Heart right ventricle (tissue), 16 donors: ENCODE measurements around the gene KCNH4. TPM values are rescaled to one million over a fixed set of nuclear protein-coding genes. Genes with fewer than 3 reads are reported as not detected.
"Not testable (repeated sequence)": the region's sequence is repeated elsewhere in the genome, so short reads cannot be mapped to it uniquely, and the experiment has no call there.

Experiments used
- ATAC-seq, 8 donors: fragments of 200-7000 bp; cut with Tn5 transposase; one replicate each; pipeline ENCODE4 v1.9.1; 2020; ENCODE audit warnings: mild to moderate bottlenecking in 8 of 8, moderate library complexity in 8 of 8, moderate number of reproducible peaks in 1 of 8
- DNase-seq, 2 donors: peaks; one replicate each; pipeline ENCODE4 v3.0.0-alpha.2; 2020
- H3K27ac ChIP-seq, 10 donors: fragments of 200-600 bp; sonication (generic) in 2 of 10; one replicate each; pipeline versions ENCODE4 v1.5.0 to v1.8.0; 2020 to 2022; ENCODE audit warnings: mild to moderate bottlenecking in 3 of 10
- H3K27me3 ChIP-seq, 7 donors: fragments of 200-600 bp; one replicate each; pipeline ENCODE4 v1.8.0; 2021 to 2022; ENCODE audit warnings: mild to moderate bottlenecking in 2 of 7
- H3K36me3 ChIP-seq, 9 donors: fragments of 200-600 bp; sonication (generic) in 1 of 9; one replicate each; pipeline versions ENCODE4 v1.5.0 to v1.8.0; 2020 to 2022; ENCODE audit warnings: mild to moderate bottlenecking in 2 of 9
- H3K4me1 ChIP-seq, 9 donors: fragments of 200-600 bp; sonication (generic) in 1 of 9; one replicate each; pipeline versions ENCODE4 v1.5.0 to v1.8.0; 2020 to 2022; ENCODE audit warnings: mild to moderate bottlenecking in 4 of 9
- H3K4me3 ChIP-seq, 10 donors: fragments of 200-600 bp; sonication (generic) in 2 of 10; one replicate each; pipeline versions ENCODE4 v1.5.0 to v1.8.0; 2020 to 2022; ENCODE audit warnings: mild to moderate bottlenecking in 7 of 10, moderate library complexity in 2 of 10
- H3K9me3 ChIP-seq, 11 donors: fragments of 200-600 bp in 10 of 11; sonication (generic) in 2 of 11; one replicate each; pipeline versions ENCODE4 v1.5.0 to v1.8.0; 2013 to 2022; ENCODE audit warnings: mild to moderate bottlenecking in 2 of 11, control low read depth in 1 of 11, moderate library complexity in 1 of 11
- CTCF ChIP-seq, 9 donors: fragments of 200-600 bp; sonication (generic) in 2 of 9; IDR thresholded peaks; one replicate each; pipeline versions ENCODE4 v1.5.0 to v1.8.0; 2021 to 2022; ENCODE audit warnings: antibody characterized with exemption in 9 of 9, mild to moderate bottlenecking in 5 of 9, moderate library complexity in 1 of 9
- WGBS, 2 donors: extraction: QIAGEN DNeasy Blood & Tissue Kit; methylation state at CpG; one replicate each; pipeline ENCODE4 v1.1.7; 2013; ENCODE audit warnings: inconsistent platforms in 1 of 2; 5-methylcytosine and 5-hydroxymethylcytosine counted together
- intact Hi-C, 10 donors: fragments of 100-400 bp; cut with DNase I; formaldehyde crosslinking; loops; one replicate each; pipeline versions ENCODE4 v1.11.1 to v1.14.2; 2022
- polyA plus RNA-seq, 2 donors: library from polyadenylated mRNA; stranded (reverse); fragments of 200-250 nt; gene quantifications; one replicate each; pipeline ENCODE4 v1.2.3, GENCODE V29; 2013
- total RNA-seq, 10 donors: library from RNA; stranded (reverse); fragmentation: NEBNext Ultra II Directional in 3 of 10; extraction: Animal tissue kit (Norgen Biotek cat#: 25700) in 3 of 10; gene quantifications; one replicate each; pipeline versions ENCODE4 v1.2.1 to v1.2.4, GENCODE V29; 2021 to 2023
- donor health status: Arrhythmogenic right ventricular cardiomyopathy.
- donor health status: ischemic (EF 13 %, LVEDD 7.1; RV severe dilation, severe dysfunction).
- donor health status: healthy with polysubstance abuse.
- donor health status: DM: no; HTN: yes; CAD: no.
- donor health status: DM: no; HTN: no; CAD: no.
- donor health status: ischemic (EF 25% LVEDD 6.9; RV normal size, moderate dysfunction).
- donor health status: ischemic (EF 25% LVEDD 5.7; RV mildly dilated, moderate dysfunction).
- donor health status: healthy.
- donor health status: DM: yes; HTN: yes; CAD: no.
- donor health status: Ischemic cardiomyopathy.
- donor health status: ischemic (EF 35%, LVEDD 5.7; RV mildly dilated, moderate dysfunction).
- donor health status: nonischemic (EF 11% LVEDD 7.7; RV severe dilation, severe dysfunction).
- donor health status: DM: yes; HTN: yes; CAD: no.
- donor health status: PGD.
- donor health status: ischemic (EF 29% LVEDD 5.4; RV normal size, mild dysfunction).
- donor health status: nonischemic (EF 23%, LVEDD 6.1; RV moderate dilation, normal function).

Gene KCNH4
- total and polyA plus RNA-seq, 12 donors, result 0.06 to 0.29 (median 0.13) TPM; not detected in 4

GRCh38 chr17:42141382-42141781 is 39.6 kb downstream of the KCNH4 start:
- intact Hi-C loops, result no loop called here
- H3K36me3 ChIP-seq, result peaks cover 0 to 79% (median 8%) of the 10 kb centered on the region in 9 donors
- WGBS, 2 donors, result 59 to 77% methylated on average over 8 of the region's 8 CpGs
- no peaks in the 10 kb centered on the region for H3K9me3 ChIP-seq
- DNase-seq (no peak), ATAC-seq (peak in 3 of 8 donors; percentile 29 to 34 (median 30))
- TF ChIP-seq CTCF (IDR thresholded peaks at IDR 0.05), result no peak
- peak overlapping the region in 7 of 10 donors; percentile 31 to 70 (median 41) for H3K27ac ChIP-seq
- no peaks in the 10 kb centered on the region for H3K27me3 ChIP-seq
- H3K4me3 ChIP-seq, result no peak overlapping the region
- H3K4me1 ChIP-seq, result peaks cover 24 to 77% (median 65%) of the 10 kb centered on the region in 9 donors

GRCh38 chr17:42140690-42141089 is 40.3 kb downstream of the KCNH4 start:
- H3K4me3 ChIP-seq, intact Hi-C loops, H3K9me3 ChIP-seq, H3K27me3 ChIP-seq, DNase-seq, ATAC-seq: not testable (repeated sequence)
- peaks cover 0 to 72% (median 5%) of the 10 kb centered on the region in 9 donors for H3K36me3 ChIP-seq
- peak overlapping the region in 4 of 10 donors; percentile 2 to 36 (median 20) for H3K27ac ChIP-seq
- 98% methylated on average over 7 of the region's 7 CpGs for WGBS, 2 donors
- H3K4me1 ChIP-seq, result peaks cover 27 to 84% (median 72%) of the 10 kb centered on the region in 9 donors

DNA sequence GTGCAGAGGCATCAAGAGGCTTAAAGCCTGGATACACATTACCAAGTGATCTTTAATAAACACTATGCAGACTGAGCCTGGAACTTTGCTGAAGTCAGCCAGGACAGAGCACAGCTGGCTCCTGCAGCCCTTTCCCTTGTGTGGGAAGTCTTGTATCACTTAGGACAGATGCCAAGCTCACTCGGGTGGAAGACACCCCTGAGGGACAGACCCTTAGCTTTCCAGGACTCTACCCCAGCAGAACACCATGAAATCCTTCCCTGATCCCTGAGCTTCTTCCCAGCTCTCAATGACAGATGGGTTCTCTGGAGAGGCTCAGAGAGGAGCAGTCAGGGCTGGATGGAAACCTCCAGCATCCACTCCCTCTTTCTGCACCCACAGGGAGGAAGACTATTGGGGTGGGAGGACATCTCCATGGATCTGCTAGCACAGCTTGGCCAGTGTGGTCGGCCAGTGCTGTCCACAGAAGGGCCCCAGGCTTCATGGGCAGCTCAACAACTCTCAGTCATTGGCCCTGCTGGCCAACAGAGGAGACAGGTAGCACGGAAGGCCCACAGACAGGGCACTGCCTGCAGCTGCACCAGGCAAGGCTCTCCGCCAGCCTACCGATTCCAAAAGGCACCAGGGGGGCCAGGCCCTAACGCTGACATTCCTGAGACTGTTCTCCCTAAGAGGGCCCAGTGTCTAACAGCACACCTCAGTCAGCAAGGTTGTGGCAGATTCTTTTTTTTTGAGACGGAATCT is 42.0 kb downstream of the KCNH4 start:
- 66% methylated on average over 7 of the region's 7 CpGs for WGBS, 2 donors
- Histone ChIP-seq H3K27ac (peak overlapping the region in 7 of 10 donors; percentile 21 to 71 (median 32)), H3K4me1 (peaks cover 35 to 100% (median 86%) of the 10 kb centered on the region in 9 donors), H3K36me3 (peaks cover 0 to 66% (median 0%) of the 10 kb centered on the region in 9 donors), H3K4me3 (no peak overlapping the region), H3K27me3 (no peaks in the 10 kb centered on the region), H3K9me3 (no peaks in the 10 kb centered on the region)
- no peak for TF ChIP-seq CTCF (IDR thresholded peaks at IDR 0.05)
- no peak for DNase-seq
- intact Hi-C loops, result no loop called here
- ATAC-seq, result peak in 6 of 8 donors; percentile 11 to 42 (median 28)

DNA sequence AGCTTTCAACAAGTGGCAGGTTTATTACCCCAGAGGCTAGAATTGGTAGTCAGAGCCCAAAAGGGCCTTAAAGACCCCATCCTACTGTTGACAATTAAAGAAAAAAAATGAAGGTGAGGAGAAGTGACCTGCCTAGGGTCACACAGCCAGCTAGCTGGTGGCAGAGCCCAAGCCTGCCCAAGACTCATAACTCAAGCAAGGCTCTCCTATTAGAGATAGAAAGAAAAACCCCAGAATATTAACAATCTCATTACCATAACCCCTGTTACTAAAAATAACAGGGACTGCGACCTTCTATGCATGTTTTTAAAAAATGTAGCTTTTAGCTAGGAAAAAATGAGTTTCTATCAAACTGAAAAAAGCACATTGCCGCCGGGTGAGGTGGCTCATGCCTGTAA is 44.3 kb downstream of the KCNH4 start:
- Histone ChIP-seq H3K27ac (peak overlapping the region; percentile 56 to 87 (median 78)), H3K9me3 (no peaks in the 10 kb centered on the region), H3K4me1 (peaks cover 37 to 100% (median 88%) of the 10 kb centered on the region in 9 donors), H3K27me3 (no peaks in the 10 kb centered on the region), H3K4me3 (peak overlapping the region in 6 of 10 donors; percentile 6 to 31 (median 18)), H3K36me3 (peaks cover 0 to 51% (median 0%) of the 10 kb centered on the region in 9 donors)
- DNase-seq (no peak), ATAC-seq (no peak)
- WGBS, 2 donors, result 71 to 84% methylated on average over 3 of the region's 3 CpGs
- intact Hi-C loops, result no loop called here
- no peak for TF ChIP-seq CTCF (IDR thresholded peaks at IDR 0.05)
